Neutrophil (primary cell): ENCODE results near the gene OR9A2.

ENCODE experiments used
- H3K27ac ChIP-seq: fragments of 200-600 bp; sonication (generic); 2 replicates; pipeline ENCODE4 v1.5.1; 2016; ENCODE audit warnings: mild to moderate bottlenecking, moderate library complexity
- H3K27me3 ChIP-seq: fragments of 200-600 bp; sonication (generic); 2 replicates; pipeline ENCODE4 v1.6.0; 2016; ENCODE audit warnings: mild to moderate bottlenecking
- H3K36me3 ChIP-seq: fragments of 200-600 bp; sonication (generic); 2 replicates; pipeline ENCODE4 v1.5.1; 2017
- H3K4me1 ChIP-seq, 2 experiments: fragments of 200-600 bp in 1 of 2; sonication (generic) in 1 of 2; 1 replicate in 1 of 2; 2 replicates in 1 of 2; pipeline versions ENCODE4 v1.5.1 to v1.6.1; 2013 to 2016; ENCODE audit warnings: low read depth in 1 of 2, low read length in 1 of 2, mild to moderate bottlenecking in 1 of 2, moderate library complexity in 1 of 2; ENCODE audit not compliant: control insufficient read depth in 1 of 2, insufficient read depth in 1 of 2
- H3K4me3 ChIP-seq, 2 experiments: fragments of 200-600 bp in 1 of 2; sonication (generic) in 1 of 2; 1 replicate in 1 of 2; 2 replicates in 1 of 2; pipeline ENCODE4 v1.5.1; 2013 to 2016; ENCODE audit warnings: low read depth in 1 of 2, low read length in 1 of 2, mild to moderate bottlenecking in 1 of 2, moderate library complexity in 1 of 2
- H3K9me3 ChIP-seq: fragments of 200-600 bp; sonication (generic); 2 replicates; pipeline ENCODE4 v1.5.1; 2016
- TF ChIP-seq, protein P1 (sequence below): fragments of 200-600 bp; sonication (generic); IDR thresholded peaks from 2 replicates; pipeline ENCODE4 v1.5.1; 2016; ENCODE audit warnings: antibody characterized with exemption

Gene OR9A2

GRCh38 chr7:143027032-143027431 is at the start of gene OR9A2:
Gene OR9A2, minus strand, starts transcription at chr7:143027132. Its CDS starts 0 bp downstream, at chr7:143027132.
- H3K36me3 ChIP-seq, result no peaks in the 10 kb centered on the region
- H3K9me3 ChIP-seq, result no peaks in the 10 kb centered on the region
- no peaks in the 10 kb centered on the region for H3K27me3 ChIP-seq
- H3K27ac ChIP-seq, result no peak within 1 kb of the TSS
- TF ChIP-seq, protein P1, sequence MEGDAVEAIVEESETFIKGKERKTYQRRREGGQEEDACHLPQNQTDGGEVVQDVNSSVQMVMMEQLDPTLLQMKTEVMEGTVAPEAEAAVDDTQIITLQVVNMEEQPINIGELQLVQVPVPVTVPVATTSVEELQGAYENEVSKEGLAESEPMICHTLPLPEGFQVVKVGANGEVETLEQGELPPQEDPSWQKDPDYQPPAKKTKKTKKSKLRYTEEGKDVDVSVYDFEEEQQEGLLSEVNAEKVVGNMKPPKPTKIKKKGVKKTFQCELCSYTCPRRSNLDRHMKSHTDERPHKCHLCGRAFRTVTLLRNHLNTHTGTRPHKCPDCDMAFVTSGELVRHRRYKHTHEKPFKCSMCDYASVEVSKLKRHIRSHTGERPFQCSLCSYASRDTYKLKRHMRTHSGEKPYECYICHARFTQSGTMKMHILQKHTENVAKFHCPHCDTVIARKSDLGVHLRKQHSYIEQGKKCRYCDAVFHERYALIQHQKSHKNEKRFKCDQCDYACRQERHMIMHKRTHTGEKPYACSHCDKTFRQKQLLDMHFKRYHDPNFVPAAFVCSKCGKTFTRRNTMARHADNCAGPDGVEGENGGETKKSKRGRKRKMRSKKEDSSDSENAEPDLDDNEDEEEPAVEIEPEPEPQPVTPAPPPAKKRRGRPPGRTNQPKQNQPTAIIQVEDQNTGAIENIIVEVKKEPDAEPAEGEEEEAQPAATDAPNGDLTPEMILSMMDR, result no peak
- H3K4me1 ChIP-seq, result no peaks in the 10 kb centered on the region
- no peak within 1 kb of the TSS for H3K4me3 ChIP-seq

GRCh38 chr7:143074141-143074540 is 47.2 kb upstream of the OR9A2 start:
- Histone ChIP-seq H3K4me3 (no peak overlapping the region), H3K4me1 (no peaks in the 10 kb centered on the region), H3K27ac (no peak overlapping the region), H3K36me3 (no peaks in the 10 kb centered on the region), H3K9me3 (no peaks in the 10 kb centered on the region), H3K27me3 (peaks cover 5% of the 10 kb centered on the region)
- TF ChIP-seq, protein P1, result no peak

DNA sequence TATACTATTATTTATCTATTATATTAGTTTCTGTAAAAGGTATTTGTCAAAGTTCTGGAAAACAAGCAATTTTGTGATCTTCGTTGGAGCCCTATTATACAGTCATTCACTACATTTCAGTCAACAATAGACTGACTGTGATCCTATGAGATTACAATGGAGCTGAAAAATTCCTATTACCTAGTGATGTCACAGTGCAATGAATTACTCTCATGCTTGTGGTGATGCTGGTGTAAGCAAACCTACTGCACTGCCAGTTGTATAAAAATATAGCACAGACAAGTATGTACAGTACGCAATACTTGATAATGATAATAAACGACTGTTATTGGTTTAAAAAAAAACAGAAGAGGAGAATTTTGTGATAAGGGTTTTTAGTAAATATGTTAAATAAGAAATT is 46.6 kb upstream of the OR9A2 start:
- TF ChIP-seq, protein P1, result no peak
- H3K4me1 ChIP-seq, result no peaks in the 10 kb centered on the region
- H3K9me3 ChIP-seq, result no peaks in the 10 kb centered on the region
- no peak overlapping the region for H3K27ac ChIP-seq
- H3K36me3 ChIP-seq, result no peaks in the 10 kb centered on the region
- H3K27me3 ChIP-seq, result peaks cover 5% of the 10 kb centered on the region
- H3K4me3 ChIP-seq, result no peak overlapping the region

GRCh38 chr7:143069912-143070500 is 43.1 kb upstream of the OR9A2 start:
- H3K9me3 ChIP-seq, result no peaks in the 10 kb centered on the region
- no peaks in the 10 kb centered on the region for H3K4me1 ChIP-seq
- no peak overlapping the region for H3K4me3 ChIP-seq
- H3K36me3 ChIP-seq, result no peaks in the 10 kb centered on the region
- no peaks in the 10 kb centered on the region for H3K27me3 ChIP-seq
- no peak overlapping the region for H3K27ac ChIP-seq
- TF ChIP-seq, protein P1, result no peak

- H3K9me3 ChIP-seq, result no peaks in the 10 kb centered on the region
- no peak overlapping the region for H3K27ac ChIP-seq
- no peaks in the 10 kb centered on the region for H3K27me3 ChIP-seq
Observed at GRCh38 chr7:143068446-143068845, 41.5 kb upstream of the OR9A2 start.

More at GRCh38 chr7:143068446-143068845, 41.5 kb upstream of the OR9A2 start:
- Histone ChIP-seq H3K36me3 (no peaks in the 10 kb centered on the region), H3K4me3 (no peak overlapping the region), H3K4me1 (no peaks in the 10 kb centered on the region)
- TF ChIP-seq, protein P1, result no peak
